ENCODE results near the gene KRT2.

Gene KRT2

GRCh38 chr12:52663420-52663819 lies 11.4 kb upstream of the KRT2 start:
- DNase-seq (ENCODE audit: low spot score), result no peak

GRCh38 chr12:52662918-52663229 lies 10.9 kb upstream of the KRT2 start:
- no peak for DNase-seq (ENCODE audit: low spot score)

GRCh38 chr12:52662093-52662917 lies 10.3 kb upstream of the KRT2 start:
- no peak for DNase-seq (ENCODE audit: low spot score)

- DNase-seq (ENCODE audit: low spot score), result no peak
Measured at GRCh38 chr12:52661668-52662067, 9.7 kb upstream of the KRT2 start.

GRCh38 chr12:52660934-52661499 lies 9.0 kb upstream of the KRT2 start:
- DNase-seq (ENCODE audit: low spot score), result no peak

- DNase-seq (ENCODE audit: low spot score), result no peak
Measured at GRCh38 chr12:52659951-52660350, 7.9 kb upstream of the KRT2 start.

GRCh38 chr12:52659395-52659794 lies 7.4 kb upstream of the KRT2 start:
- DNase-seq (ENCODE audit: low spot score), result no peak

GRCh38 chr12:52658196-52658595 lies 6.2 kb upstream of the KRT2 start:
- no peak for DNase-seq (ENCODE audit: low spot score)

- no peak for DNase-seq (ENCODE audit: low spot score)
Measured at GRCh38 chr12:52657250-52657902, 5.4 kb upstream of the KRT2 start.

- DNase-seq (ENCODE audit: low spot score), result no peak
Measured at GRCh38 chr12:52656616-52657015, 4.6 kb upstream of the KRT2 start.

- no peak for DNase-seq (ENCODE audit: low spot score)
Measured at GRCh38 chr12:52655720-52656124, 3.7 kb upstream of the KRT2 start.

GRCh38 chr12:52655251-52655650 lies 3.2 kb upstream of the KRT2 start:
- DNase-seq (ENCODE audit: low spot score), result no peak

GRCh38 chr12:52650520-52651081 lies 1.4 kb downstream of the KRT2 start:
- no peak for DNase-seq (ENCODE audit: low spot score)

- no peak for DNase-seq (ENCODE audit: low spot score)
Measured at GRCh38 chr12:52649066-52649465, 2.9 kb downstream of the KRT2 start.

- DNase-seq (ENCODE audit: low spot score), result no peak
Measured at GRCh38 chr12:52648012-52648550, 3.9 kb downstream of the KRT2 start.

- DNase-seq (ENCODE audit: low spot score), result no peak
Measured at GRCh38 chr12:52647601-52648000, 4.4 kb downstream of the KRT2 start.

- DNase-seq (ENCODE audit: low spot score), result no peak
Measured at GRCh38 chr12:52646613-52647012, 5.4 kb downstream of the KRT2 start.

- DNase-seq (ENCODE audit: low spot score), result no peak
Measured at GRCh38 chr12:52645982-52646381, 6.0 kb downstream of the KRT2 start.

GRCh38 chr12:52645120-52645761 lies 6.8 kb downstream of the KRT2 start:
- DNase-seq (ENCODE audit: low spot score), result no peak

GRCh38 chr12:52644078-52644415 lies 8.0 kb downstream of the KRT2 start:
- no peak for DNase-seq (ENCODE audit: low spot score)

GRCh38 chr12:52643233-52644077 lies 8.6 kb downstream of the KRT2 start:
- no peak for DNase-seq (ENCODE audit: low spot score)

GRCh38 chr12:52641468-52641867 lies 10.5 kb downstream of the KRT2 start:
- DNase-seq (ENCODE audit: low spot score), result no peak
